HG02588 (cell line): ENCODE results near the gene MARK1.
"Not testable (repeated sequence)": the region's sequence is repeated elsewhere in the genome, so short reads cannot be mapped to it uniquely, and the experiment has no call there.

Experiments
- ATAC-seq: cut with Tn5 transposase; IDR thresholded peaks from one replicate; pipeline ENCODE4 v1.9.1; 2021; ENCODE audit warnings: mild to moderate bottlenecking, moderate library complexity; ENCODE audit not compliant: unreplicated experiment

The MARK1 gene

DNA sequence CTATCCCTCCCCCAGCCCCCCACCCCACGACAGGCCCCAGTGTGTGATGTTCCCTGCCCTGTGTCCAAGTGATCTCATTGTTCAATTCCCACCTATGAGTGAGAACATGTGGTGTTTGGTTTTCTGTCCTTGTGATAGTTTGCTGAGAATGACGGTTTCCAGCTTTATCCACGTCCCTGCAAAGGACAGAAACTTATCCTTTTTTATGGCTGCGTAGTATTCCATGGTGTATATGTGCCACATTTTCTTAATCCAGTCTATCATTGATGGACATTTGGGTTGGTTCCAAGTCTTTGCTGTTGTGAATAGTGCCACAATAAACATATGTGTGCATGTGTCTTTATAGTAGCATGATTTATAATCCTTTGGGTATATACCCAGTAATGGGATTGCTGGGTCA is 77.7 kb downstream of the MARK1 start:
- not testable (repeated sequence) for ATAC-seq

DNA sequence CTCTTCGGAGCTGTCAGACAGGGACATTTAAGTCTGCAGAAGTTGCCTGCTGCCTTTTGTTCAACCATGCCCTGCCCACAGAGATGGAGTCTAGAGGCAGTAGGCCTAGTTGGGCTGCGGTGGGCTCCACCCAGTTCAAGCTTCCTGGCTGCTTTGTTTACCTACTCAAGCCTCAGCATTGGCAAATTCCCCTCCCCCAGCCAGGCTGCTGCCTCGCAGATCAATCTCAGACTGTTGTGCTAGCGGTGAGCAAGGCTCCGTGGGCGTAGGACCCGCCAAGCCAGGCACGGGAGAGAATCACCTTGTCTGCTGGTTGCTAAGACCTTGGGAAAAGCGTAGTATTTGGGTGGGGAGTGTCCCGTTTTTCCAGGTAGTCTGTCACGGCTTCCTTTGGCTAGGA is 83.2 kb downstream of the MARK1 start:
- not testable (repeated sequence) for ATAC-seq

DNA sequence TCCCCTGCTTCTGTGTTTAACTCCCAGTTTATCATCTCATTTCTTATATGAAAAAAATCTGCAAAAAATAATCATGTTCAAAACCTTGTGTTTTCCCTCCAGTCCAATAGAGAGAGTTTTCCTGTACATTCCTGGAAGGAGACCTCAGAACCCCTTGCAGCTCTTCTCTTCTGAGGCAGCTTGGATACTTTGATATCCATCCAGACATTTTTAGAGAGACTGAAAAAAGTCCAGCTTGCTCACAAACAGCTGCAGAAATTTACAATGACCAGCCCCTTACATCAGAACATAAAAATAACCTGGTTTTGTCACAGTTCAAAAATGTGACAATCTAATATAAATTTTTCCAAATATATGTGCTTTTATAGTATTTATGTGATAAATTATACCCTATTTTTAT is 88.9 kb downstream of the MARK1 start:
- no peak for ATAC-seq

DNA sequence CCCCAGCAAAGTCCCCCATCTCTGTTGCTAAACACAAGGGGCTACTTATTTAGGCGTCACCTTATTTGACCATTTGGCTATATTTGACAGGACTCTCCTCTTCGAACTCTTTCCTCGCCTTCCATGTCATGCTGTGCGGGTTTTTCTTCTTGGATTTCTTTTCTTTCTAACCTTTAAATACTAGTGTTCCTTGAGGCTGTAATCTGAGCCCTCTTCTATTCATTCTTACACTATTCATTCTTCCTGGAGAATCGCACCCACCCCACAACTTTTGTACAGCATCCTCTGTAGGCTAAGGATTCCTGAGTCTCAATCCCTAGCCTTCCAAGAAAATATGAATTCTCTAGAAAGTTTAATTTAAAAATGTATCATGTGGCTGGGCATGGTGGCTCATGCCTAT is 100.5 kb downstream of the MARK1 start:
- no peak for ATAC-seq

DNA sequence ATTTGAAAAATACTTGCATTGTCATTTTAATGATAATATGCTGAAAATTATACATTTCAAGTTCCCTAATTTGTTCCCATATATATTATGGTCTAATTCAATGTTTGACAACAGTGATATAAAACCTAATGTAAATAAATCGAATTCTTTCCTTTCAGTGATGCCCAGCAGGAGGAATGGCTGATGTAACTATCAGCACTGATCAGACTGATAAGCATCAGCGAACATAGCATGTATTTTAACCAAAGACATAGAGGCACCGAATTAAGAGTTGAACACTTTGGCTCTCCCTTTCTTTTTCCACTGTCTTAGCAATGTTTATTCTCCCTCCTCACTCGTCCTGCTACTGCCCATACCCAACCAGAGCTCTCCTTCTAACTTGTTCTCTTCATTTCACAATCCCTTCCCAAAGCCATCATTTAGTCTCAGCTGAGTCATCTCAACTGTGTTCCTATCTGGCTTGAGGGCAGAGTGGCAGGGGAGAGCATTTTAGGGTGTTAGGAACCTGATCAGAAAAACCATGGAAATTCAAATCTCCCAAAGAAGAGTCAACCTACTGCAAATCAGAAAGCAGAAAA is 103.4 kb downstream of the MARK1 start:
- ATAC-seq = no peak

DNA sequence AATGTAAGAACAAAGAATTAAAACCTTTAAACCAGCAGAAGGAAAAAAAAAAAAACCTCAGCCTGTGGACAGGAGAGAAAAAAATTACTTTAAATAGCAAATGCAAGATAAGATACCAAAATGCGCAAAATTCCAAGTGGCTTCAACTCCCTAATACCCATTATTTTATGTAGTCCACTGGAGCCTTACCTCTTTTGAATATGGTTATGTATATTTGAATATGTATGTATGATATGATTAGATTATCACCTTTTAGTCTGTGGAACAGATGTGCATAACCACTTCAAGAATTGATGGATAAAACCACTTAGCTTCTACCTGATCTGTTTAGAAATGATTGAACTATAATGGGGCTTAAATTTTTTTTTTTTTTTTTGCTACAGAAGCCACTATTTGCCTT is 109.8 kb downstream of the MARK1 start:
- no peak for ATAC-seq

DNA sequence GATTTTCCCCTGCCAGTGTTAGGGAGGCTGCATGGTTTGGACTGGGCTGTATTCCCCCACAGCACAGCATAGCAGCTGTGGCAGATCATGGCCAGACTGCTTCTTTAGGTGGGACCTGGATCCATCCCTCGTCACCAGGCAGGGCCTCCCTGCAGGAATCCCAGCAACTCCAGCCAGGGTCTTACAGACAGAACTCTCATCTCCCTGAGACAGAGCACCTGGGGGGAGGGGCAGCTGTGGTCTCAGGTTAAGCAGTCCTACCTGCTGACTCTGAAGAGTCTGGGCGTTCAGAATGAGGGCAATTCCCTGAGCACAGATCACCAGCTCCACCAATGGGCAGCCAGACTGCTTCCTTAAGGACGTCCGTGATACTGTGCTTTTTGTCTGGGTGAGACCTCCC is 114.3 kb downstream of the MARK1 start:
- no peak for ATAC-seq

DNA sequence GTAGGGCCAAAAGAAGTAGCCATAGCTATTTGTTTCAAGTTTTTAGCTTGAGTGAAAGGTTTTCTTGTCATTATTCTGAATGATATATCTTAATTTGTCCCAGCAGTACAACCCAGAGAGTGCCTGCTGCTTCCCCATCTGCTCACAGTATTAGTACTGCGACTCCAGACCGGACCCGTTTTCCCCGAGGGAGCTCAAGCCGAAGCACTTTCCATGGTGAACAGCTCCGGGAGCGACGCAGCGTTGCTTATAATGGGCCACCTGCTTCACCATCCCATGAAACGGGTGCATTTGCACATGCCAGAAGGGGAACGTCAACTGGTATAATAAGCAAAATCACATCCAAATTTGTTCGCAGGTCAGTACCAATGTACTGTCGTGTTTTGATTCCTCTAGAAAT is 125.1 kb downstream of the MARK1 start:
- ATAC-seq = no peak

DNA sequence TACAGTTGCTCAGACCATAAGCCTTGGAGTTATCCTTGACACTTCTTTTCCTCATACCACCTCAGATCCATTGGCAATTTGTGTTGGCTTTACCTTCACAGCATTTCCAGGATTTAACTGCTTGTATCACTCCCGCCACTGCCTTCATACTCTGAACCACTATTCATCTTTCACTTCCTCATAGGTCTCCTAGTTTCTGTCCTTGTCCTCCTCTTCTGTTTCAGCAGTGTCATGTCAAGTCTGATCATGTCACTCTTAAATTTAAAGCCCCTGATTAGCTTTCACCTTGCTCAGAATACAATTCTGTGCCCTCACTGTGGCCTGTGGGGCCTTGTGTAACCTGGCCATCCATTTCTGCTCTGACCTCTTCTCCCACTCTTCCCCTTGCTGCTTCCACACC is 127.6 kb downstream of the MARK1 start:
- ATAC-seq = peak; percentile 91

DNA sequence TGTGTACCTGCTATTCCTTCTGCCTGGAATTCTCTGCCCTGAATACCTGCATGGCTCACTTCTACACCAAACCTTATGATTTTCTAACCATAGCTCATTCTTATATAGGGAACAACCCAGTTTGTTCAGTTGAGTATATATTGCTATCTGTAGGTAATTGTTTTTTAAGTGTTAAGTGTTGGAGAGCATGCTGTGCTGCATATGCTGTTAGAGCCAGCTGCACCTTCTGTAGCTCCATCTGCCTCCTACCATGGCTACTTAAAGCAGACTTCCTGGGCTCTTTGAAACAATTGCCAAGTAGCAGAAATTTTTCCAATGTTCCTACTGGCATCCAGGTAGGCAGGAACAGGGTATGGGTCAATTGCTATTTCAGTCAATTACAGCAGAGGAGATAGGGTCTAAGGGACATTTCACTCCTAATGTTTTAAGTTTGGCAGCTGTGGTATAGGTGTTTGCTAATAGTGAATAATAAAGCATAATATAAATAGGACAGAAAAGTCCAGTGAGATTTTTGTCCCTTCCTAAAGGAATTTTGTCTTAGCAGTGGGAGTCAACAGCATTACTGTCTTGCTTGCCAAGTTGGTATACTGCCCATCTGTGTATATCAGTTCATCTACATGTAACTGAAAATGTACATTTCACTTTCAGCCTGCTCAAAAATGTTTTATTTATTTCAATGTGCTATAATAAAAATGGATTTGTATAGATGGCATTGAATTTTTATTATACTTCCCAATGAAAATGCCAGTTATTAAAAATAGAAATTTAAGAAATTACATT is 128.2 kb downstream of the MARK1 start:
- ATAC-seq = no peak

DNA sequence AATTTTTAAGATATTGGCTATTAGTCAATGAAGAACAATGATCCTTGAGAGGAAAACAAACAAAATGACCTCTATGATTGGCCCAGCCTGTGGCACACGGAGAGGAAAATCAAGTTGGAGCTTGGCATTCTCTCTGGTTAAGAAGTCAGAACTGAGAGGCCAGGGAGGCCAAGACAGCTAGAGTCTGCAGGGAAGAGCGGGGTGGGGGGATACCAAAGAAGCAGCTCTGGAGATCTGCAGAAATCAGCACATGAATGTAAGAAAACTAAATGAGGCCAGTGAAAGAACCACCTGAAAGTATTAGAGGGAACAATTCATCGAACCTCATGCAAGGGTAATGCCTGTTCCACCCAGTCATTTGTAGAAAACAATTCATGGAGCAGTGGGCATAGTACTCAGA is 138.4 kb downstream of the MARK1 start:
- no peak for ATAC-seq

DNA sequence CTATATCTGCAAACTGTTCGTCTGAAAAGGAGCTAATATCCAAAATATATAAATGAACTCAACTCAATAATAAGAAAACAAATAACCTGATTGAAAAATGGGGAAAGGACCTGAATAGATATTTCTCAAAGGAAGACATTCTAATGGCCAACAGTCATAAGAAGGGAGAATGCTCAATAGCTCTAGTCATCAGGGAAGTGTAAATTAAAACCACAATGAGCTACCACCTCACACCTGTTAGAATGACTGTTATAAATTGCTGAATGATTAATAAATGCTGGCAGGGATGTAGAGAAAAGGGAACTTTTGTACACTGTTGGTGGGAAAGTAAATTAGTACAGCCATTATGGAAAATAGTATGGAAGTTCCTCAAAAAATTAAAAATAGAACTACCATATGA is 141.1 kb downstream of the MARK1 start:
- no peak for ATAC-seq

DNA sequence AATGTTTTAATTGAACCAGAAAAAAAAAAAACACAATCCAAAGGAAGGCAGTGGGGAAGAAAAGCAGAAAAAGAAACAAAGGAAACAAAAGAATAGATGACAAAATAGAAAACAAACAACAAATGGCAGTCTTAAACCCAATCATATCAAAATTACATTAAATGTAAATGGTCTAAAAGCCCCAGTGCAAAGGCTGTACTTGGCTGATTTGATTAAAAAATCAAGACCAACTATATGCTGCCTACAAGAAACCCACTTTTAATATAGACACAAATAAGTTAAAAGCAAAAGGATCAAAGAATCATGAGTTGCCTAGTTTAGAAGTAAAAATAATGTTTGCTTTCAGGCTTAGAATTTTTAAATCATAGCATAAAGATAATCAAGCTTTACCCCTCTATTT is 142.4 kb downstream of the MARK1 start:
- ATAC-seq = no peak

DNA sequence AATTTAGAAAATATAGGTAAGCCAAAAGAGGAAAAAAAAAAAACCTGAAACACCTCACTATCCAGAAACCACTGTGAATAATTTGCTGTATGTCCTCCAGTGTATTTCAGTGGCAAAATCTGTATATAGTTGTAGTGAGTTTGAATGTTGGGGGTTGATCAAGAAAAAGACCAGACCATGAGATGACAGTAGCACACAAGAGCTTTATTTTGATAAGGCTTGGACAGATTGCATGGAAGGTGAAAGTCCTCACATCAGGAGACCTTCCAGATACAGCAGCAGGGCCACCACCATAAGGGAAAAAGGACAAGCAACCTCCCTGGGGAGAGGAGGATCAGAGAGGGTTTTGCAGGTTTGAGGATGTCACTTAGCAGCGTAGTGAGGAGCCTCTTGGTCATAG is 146.0 kb downstream of the MARK1 start:
- no peak for ATAC-seq

DNA sequence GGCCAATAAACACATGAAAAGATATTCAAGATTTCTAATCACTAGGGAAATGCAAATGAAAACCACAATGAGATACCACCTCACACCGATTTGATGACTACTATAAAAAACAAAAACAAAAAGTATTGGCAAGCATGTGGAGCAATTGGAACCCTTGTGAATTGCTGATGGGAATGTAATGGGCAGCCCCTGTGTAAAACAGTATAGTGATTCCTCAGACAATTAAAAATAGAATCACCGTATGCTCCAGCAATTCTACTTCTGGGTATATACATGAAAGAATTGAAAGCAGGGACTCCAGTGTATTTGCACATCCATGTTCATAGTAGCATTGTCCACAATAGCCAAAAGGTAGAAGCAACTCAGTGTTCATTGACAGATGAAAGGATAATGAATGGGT is 149.3 kb downstream of the MARK1 start:
- no peak for ATAC-seq

DNA sequence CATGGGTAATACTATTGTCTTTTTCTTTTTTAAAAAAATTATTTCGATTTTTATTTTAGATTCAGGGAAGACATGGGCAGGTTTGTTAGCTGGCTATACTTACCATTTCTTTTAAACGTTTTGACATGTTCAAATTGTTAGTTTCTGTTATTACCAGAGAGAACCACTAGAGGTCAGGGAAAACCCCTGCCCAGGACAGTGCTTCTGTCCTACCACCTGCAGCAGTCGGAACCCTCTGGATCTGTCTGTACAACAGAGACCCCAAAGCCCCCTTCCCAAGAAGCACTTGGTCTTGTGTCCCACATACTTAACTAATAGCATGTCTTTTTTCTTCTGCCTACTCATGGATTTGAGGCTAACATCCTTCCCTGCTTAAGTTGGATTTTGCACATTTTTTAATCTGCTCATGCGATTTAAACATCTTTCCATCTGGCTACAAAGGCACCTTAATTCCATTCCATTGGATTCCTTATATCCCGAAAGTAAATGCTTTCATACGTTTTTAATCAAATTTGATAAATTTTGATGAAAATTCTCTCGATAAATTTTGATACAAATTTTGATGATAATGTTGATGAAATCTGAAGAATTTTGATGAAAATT is 152.2 kb downstream of the MARK1 start:
- ATAC-seq = peak; percentile 98

DNA sequence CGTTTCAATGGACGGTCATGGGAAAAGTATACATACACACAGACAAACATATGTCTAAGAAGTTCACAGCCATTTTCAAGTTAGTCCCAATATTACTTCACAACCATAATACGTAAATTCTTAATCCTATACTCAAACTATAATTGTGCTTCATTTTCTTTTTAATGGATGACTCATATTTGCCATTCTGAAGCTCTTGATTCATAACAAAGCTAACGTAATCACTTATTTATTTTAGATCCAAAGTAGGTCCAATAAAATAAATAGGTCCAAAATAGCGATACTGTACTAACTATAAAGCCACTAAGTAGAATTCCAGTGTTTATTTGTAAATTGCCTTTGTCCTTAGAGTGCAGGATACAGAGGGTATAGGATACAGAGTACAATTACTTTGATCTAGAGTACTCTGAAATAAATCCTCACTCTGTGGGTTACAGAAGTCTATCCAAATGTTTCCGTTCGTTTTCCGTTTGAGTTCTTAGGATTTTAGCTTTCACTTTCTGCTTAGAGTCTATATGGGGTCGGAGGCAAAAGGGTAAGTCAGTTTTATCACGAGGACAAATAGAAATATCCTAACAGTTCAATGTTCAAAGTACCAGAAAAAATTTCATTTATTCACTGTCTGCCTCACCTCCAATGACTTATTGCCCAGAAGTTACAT is 153.4 kb downstream of the MARK1 start:
- no peak for ATAC-seq

DNA sequence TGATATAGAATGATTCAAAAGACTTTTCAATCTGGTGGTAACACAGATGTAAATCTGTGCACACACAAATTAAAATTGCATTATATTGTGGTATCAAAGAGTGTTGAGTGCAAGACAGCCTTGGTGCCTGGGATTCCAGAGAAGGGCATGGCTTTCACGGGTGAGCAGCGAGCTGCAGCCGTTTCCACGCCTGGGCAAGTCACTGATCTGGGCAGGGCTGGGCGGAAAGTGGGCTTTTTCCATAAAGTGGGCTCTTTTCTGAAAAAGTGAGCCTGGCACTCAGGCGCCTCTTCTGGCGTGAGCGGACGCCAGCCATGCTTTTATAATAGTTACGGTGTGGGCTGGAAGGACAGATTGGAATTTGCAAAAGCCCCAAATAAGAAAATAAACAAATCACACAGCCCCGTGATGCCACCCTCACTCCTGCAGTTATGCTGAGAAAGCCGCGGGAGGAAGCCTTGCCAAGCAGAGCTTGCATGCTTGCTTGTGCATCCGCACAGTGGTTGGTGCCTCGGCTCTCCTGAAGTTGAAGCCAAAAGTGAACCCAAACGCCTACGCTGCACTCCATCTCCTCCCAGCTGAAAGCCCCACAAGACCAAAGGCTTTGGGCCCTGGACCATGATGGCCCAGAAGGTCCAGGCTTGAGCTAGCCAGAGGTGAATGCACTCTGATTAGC is 155.1 kb downstream of the MARK1 start:
- no peak for ATAC-seq

DNA sequence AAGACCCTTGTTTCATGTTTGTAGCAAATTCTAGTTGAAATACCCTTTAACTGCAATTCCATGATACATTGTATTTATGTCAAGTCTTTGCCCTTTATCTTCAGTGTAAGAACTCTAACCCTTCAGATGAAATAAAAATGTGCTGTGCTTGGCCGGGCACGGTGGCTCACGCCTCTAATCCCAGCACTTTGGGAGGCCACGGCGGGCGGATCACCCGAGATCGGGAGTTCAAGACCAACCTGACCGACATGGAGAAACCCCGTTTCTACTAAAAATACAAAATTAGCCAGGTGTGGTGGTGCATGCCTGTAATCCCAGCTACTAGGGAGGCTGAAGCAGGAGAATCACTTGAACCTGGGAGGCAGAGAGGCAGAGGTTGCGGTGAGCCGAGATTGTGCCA is 155.8 kb downstream of the MARK1 start:
- not testable (repeated sequence) for ATAC-seq

DNA sequence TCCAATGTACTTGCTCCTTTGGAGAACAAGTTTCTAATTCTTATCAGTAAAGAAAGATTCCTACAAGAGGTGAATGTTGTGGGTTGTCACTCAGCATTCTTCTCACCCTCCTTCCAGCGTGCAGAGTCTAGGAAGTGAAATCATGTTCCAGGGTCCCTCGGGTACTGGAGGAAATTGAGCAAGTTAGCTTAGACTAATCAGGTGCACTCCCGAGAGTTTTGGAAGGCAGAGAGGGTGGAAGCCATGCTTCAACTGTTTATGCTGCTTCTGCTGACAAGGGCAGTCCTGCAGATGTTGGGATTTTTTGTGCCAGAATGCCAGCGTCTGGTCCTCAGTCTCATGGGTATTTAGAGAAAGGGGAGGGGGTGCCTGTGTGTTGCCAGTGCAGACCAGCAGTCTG is 157.0 kb downstream of the MARK1 start:
- ATAC-seq = no peak

DNA sequence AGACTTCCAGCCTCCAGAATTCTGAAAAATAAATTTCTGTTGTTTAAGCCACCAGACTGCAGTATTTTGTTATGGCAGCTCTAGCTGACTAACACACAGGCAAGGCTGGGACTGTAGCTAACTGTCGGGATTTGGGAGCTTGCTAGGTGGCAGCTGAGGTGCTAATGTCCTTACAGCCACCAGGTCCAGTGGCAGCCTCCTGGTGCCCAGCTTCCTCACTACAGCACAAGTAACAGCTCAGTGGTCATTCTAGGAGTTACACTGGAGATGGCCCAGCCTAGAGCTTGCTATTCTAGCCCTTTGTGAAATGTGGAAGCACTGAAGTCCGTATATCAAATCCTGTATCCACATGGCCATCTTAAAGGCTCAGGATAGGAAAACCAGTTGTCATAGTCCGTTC is 157.9 kb downstream of the MARK1 start:
- no peak for ATAC-seq
